HAP-1 (cell line): Measurements from ENCODE around the gene H6PD.

Source experiments
- DNase-seq, 2 experiments: peaks; one replicate each; pipeline ENCODE4 v3.0.0-alpha.2; 2016 to 2020; ENCODE audit warnings: low spot score in 2 of 2
- H3K27me3 ChIP-seq: fragments of 250-450 bp; sonication (Bioruptor Pico); 2 replicates; pipeline ENCODE4 v1.5.1; 2020; ENCODE audit warnings: low read depth, mild to moderate bottlenecking, moderate library complexity
- H3K36me3 ChIP-seq: fragments of 250-450 bp; sonication (Bioruptor Pico); replicated peaks from 2 replicates; pipeline ENCODE4 v1.5.1; 2020; ENCODE audit warnings: mild to moderate bottlenecking
- H3K4me1 ChIP-seq: fragments of 250-450 bp; sonication (Bioruptor Pico); 2 replicates; pipeline ENCODE4 v1.5.1; 2020; ENCODE audit warnings: mild to moderate bottlenecking
- H3K4me3 ChIP-seq: fragments of 250-450 bp; sonication (Bioruptor Pico); 2 replicates; pipeline ENCODE4 v1.5.1; 2020; ENCODE audit warnings: mild to moderate bottlenecking, moderate library complexity
- H3K9me3 ChIP-seq: fragments of 250-450 bp; sonication (Bioruptor Pico); 2 replicates; pipeline ENCODE4 v1.5.1; 2020; ENCODE audit warnings: mild to moderate bottlenecking, moderate library complexity
- in situ Hi-C: fragments of 300-500 bp; cut with MboI; formaldehyde crosslinking; loops from 3 replicates; pipeline ENCODE4 v1.14.3; 2020; ENCODE audit warnings: low sequenced_read_pairs, inconsistent platforms, mixed read lengths

The H6PD gene

DNA sequence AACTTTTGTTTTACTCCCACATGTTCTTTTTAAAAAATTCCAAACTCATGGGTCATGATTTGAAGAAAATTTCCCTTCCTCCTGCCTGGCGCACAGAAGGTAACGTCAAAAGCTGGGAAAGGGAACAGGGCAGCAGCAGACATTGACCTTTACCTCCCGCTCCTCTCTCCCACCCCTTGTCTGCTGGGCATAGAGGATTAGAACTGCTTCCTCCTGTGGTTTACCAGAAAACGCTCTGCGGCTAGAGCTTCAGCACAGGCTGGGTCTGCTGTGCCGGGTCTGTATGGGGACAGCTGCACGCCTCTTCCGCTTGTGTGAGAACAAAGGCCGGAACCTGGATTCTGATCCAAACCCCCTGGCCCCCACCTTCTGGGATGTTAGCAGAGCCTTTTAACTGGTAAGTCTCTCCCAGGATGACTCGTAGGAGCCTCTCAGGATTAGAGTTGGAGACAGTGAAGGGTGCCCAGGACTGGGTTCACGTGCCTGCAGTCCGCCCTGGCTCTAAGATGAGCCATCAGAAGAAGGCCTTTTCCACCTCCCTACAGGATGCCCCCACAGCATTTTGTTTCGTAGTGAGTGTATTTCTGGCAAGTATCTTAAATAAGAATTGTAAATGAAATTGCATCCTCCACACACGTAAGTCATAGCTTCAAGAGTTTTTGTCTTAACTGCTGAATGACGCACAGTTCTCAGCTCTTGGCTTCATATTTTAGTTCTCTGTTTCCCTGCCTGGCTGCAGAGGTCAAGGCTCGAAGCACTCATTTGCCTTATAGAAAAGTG lies 5.2 kb downstream of the H6PD start:
- in situ Hi-C loops = no loop called here
- Histone ChIP-seq H3K4me1 (peaks cover 17% of the 10 kb centered on the region), H3K9me3 (no peaks in the 10 kb centered on the region), H3K4me3 (no peak overlapping the region), H3K36me3 (no peaks in the 10 kb centered on the region), H3K27me3 (no peaks in the 10 kb centered on the region)
- no peak for DNase-seq

GRCh38 chr1:9240914-9241820 lies 6.6 kb downstream of the H6PD start:
- Histone ChIP-seq H3K36me3 (no peaks in the 10 kb centered on the region), H3K4me3 (no peak overlapping the region), H3K27me3 (no peaks in the 10 kb centered on the region), H3K4me1 (peaks cover 13% of the 10 kb centered on the region), H3K9me3 (no peaks in the 10 kb centered on the region)
- no peak for DNase-seq
- in situ Hi-C loops = no loop called here

GRCh38 chr1:9241891-9242290 lies 7.3 kb downstream of the H6PD start:
- Histone ChIP-seq H3K4me3 (no peak overlapping the region), H3K4me1 (peaks cover 12% of the 10 kb centered on the region), H3K9me3 (no peaks in the 10 kb centered on the region), H3K27me3 (no peaks in the 10 kb centered on the region), H3K36me3 (no peaks in the 10 kb centered on the region)
- DNase-seq = no peak
- in situ Hi-C loops = no loop called here

DNA sequence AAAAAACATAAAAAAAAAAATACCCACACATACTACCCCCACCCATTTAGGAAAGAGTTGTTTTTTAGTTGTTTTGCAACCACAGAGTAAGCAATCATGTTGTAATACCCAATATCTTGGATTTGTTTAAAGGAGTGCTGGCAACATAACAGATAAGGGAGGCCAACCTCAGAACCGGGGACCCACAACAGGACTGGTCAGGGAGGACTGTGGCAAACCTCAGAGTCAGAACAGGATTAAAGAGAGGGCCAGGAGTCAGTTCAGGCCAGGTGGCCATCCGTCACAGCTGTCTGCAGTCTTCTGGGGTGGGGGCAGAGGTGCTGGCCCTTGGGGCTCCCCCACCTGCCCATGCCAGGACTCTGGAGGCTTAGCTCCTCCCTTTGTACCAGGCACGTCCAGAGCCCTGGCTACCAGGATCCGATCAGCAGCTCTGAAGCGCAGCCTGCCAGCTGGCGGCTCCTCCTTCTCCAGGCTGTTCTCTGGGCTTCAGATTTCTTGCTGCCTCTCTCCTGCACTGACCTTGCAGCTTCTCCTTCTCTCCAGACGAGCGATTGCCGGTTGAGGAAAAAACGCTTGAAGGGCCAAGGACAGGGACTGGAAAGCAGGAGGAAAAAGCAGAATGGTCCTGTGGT lies 7.9 kb downstream of the H6PD start:
- no peak overlapping the region for H3K4me3 ChIP-seq
- in situ Hi-C loops = no loop called here
- H3K27me3 ChIP-seq = no peaks in the 10 kb centered on the region

DNA sequence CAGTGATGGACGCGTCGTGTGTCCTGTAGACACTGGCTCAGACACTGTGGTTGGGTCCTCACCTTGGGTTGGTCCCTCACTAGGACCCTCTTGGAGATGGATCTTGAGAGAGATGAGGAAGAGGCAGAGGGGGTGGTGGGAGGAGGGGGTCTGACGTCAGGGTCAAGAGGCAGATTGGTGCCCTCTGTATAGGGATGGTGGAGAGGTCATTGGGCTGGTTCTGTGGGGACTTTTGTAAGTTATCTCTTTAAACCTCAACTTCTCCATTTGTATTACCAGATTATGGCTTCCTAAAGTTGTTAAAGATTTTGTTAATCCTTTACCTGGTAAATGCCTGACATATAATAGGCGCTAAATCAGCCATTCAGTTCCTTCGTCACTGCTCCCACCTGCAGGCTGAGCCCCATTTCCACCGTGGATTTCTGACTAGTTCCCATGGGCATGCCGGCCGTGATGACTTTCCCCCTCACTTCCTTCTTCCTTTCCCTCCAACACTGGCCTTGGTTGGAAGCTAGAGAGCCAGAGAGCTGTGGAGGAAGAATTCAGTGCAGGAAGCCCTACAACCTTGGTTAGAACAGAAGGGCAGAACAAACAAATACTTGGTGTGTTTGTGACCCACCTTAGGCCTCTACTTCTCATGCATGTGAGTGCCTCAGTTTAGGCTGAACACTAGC lies 8.6 kb downstream of the H6PD start:
- DNase-seq = no peak
- Histone ChIP-seq H3K27me3 (no peaks in the 10 kb centered on the region), H3K4me3 (no peak overlapping the region), H3K4me1 (peaks cover 8% of the 10 kb centered on the region), H3K36me3 (no peaks in the 10 kb centered on the region), H3K9me3 (no peaks in the 10 kb centered on the region)
- in situ Hi-C loops = no loop called here

More for the DNA sequence above, 7.9 kb downstream of the H6PD start:
- Histone ChIP-seq H3K4me1 (peaks cover 9% of the 10 kb centered on the region), H3K9me3 (no peaks in the 10 kb centered on the region), H3K36me3 (no peaks in the 10 kb centered on the region)
- no peak for DNase-seq

- no peaks in the 10 kb centered on the region for H3K36me3 ChIP-seq
- H3K27me3 ChIP-seq = no peaks in the 10 kb centered on the region
- no peaks in the 10 kb centered on the region for H3K9me3 ChIP-seq
- in situ Hi-C loops = no loop called here
- H3K4me3 ChIP-seq = no peak overlapping the region
- no peak for DNase-seq
- H3K4me1 ChIP-seq = peaks cover 8% of the 10 kb centered on the region
Observed at GRCh38 chr1:9244501-9245229, 10.1 kb downstream of the H6PD start.

GRCh38 chr1:9245230-9245619 lies 10.7 kb downstream of the H6PD start:
- in situ Hi-C loops = no loop called here
- Histone ChIP-seq H3K4me1 (peaks cover 6% of the 10 kb centered on the region), H3K9me3 (no peaks in the 10 kb centered on the region), H3K36me3 (no peaks in the 10 kb centered on the region), H3K27me3 (no peaks in the 10 kb centered on the region), H3K4me3 (no peak overlapping the region)
- DNase-seq = no peak

DNA sequence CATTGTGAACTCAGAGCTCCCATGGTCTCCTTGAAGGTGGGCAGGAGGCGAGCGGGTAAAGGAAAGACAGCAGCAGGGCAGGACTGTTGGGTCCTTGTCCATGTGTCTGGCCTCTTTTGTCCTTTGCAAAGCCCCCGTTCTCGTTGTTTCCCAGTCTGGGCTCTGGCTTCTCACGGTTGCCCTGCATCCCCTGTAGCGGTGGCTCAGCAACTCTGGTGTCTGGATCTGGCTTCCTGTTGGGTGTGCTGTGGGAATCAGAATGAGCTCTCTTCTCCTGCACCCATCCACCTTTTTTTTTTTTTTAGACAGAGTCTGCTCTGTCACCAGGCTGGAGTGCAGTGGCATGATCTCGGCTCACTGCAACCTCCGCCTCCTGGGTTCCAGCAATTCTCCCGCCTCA lies 11.1 kb downstream of the H6PD start:
- no peaks in the 10 kb centered on the region for H3K9me3 ChIP-seq
- H3K4me3 ChIP-seq = no peak overlapping the region
- no peaks in the 10 kb centered on the region for H3K27me3 ChIP-seq
- H3K4me1 ChIP-seq = peaks cover 4% of the 10 kb centered on the region
- in situ Hi-C loops = no loop called here
- H3K36me3 ChIP-seq = no peaks in the 10 kb centered on the region
- no peak for DNase-seq

- Histone ChIP-seq H3K36me3 (no peaks in the 10 kb centered on the region), H3K4me1 (no peaks in the 10 kb centered on the region), H3K4me3 (no peak overlapping the region), H3K27me3 (no peaks in the 10 kb centered on the region), H3K9me3 (no peaks in the 10 kb centered on the region)
- in situ Hi-C loops = no loop called here
- no peak for DNase-seq
Observed at GRCh38 chr1:9246215-9246614, 11.6 kb downstream of the H6PD start.

- H3K9me3 ChIP-seq = no peaks in the 10 kb centered on the region
- H3K36me3 ChIP-seq = no peaks in the 10 kb centered on the region
- DNase-seq = no peak
- H3K27me3 ChIP-seq = no peaks in the 10 kb centered on the region
- H3K4me1 ChIP-seq = peaks cover 3% of the 10 kb centered on the region
- H3K4me3 ChIP-seq = no peak overlapping the region
- in situ Hi-C loops = no loop called here
Observed at GRCh38 chr1:9246841-9247785, 12.5 kb downstream of the H6PD start.

- Histone ChIP-seq H3K36me3 (no peaks in the 10 kb centered on the region), H3K27me3 (no peaks in the 10 kb centered on the region), H3K4me1 (peaks cover 11% of the 10 kb centered on the region), H3K9me3 (no peaks in the 10 kb centered on the region), H3K4me3 (no peak overlapping the region)
- in situ Hi-C loops = no loop called here
- no peak for DNase-seq
Observed at GRCh38 chr1:9247894-9248293, 13.3 kb downstream of the H6PD start.
